GM12878 (cell line): Measurements from ENCODE around the gene FGFR1OP2. TPM values are rescaled to one million over a fixed set of nuclear protein-coding genes. Genes with fewer than 3 reads are reported as not detected.

Experiments used
- ATAC-seq: fragments of 200-7000 bp; cut with Tn5 transposase; 3 replicates; pipeline ENCODE4 v1.9.1; 2020; ENCODE audit warnings: mild to moderate bottlenecking, moderate library complexity
- BruUV-seq: library from RNA; stranded (reverse); fragments of 400-500 nt; replicated peaks from 2 replicates; lab custom pipeline; 2021; lab: Mats Ljungman, UMichigan
- CTCF ChIA-PET: fragments of 300-600 bp; sonication (Branson Sonifier 250); formaldehyde crosslinking; extraction: SDS; loops from one replicate; lab custom pipeline; 2021; ENCODE audit warnings: inconsistent platforms; lab: Yijun Ruan, JAX
- POLR2A ChIA-PET: fragments of 350-600 bp; formaldehyde crosslinking; extraction: SDS; loops from one replicate; lab custom pipeline; 2021; ENCODE audit warnings: inconsistent platforms; lab: Charles Lee
- RAD21 ChIA-PET: fragments of 300-600 bp; sonication (Branson Sonifier 250); formaldehyde crosslinking; loops from one replicate; lab custom pipeline; 2023; ENCODE audit warnings: antibody characterized with exemption; ENCODE audit not compliant: unreplicated experiment; lab: Charles Lee
- SMC1A ChIA-PET: fragments of 300-600 bp; sonication (Branson Sonifier 250); formaldehyde crosslinking; loops from one replicate; lab custom pipeline; 2023; ENCODE audit not compliant: unreplicated experiment, uncharacterized antibody; lab: Charles Lee
- DNase-seq: peaks from one replicate; pipeline ENCODE4 v3.0.0-alpha.2; 2011; ENCODE audit warnings: low read depth, low spot score
- FAIRE-seq: peaks from 3 replicates; lab custom pipeline; 2011; peaks lifted over from hg19 to GRCh38; lab: Jason Lieb, UNC
- H2AFZ ChIP-seq: 2 replicates; pipeline ENCODE4 v1.6.0; 2011; ENCODE audit warnings: low read depth, low read length, control low read depth; ENCODE audit not compliant: control insufficient read depth
- H3K27ac ChIP-seq: 2 replicates; pipeline ENCODE4 v1.5.1; 2011; ENCODE audit warnings: control low read depth; ENCODE audit not compliant: control insufficient read depth, insufficient read depth
- H3K27me3 ChIP-seq, 2 experiments: replicated peaks in 1 of 2; 2 replicates each; pipeline versions ENCODE4 v1.6.0 to v1.6.1; 2011; ENCODE audit warnings: low read length in 1 of 2; ENCODE audit not compliant: control insufficient read depth in 2 of 2, insufficient read depth in 2 of 2
- H3K36me3 ChIP-seq, 2 experiments: 2 replicates each; pipeline ENCODE4 v1.5.1; 2011; ENCODE audit warnings: low read length in 1 of 2; ENCODE audit not compliant: control insufficient read depth in 2 of 2, insufficient read depth in 2 of 2
- H3K4me1 ChIP-seq: 2 replicates; pipeline ENCODE4 v1.6.1; 2011; ENCODE audit warnings: mild to moderate bottlenecking, low read length, moderate library complexity, mixed read lengths; ENCODE audit not compliant: control insufficient read depth, insufficient read depth
- H3K4me2 ChIP-seq: 2 replicates; pipeline ENCODE4 v1.6.0; 2011; ENCODE audit warnings: control low read depth; ENCODE audit not compliant: control insufficient read depth, insufficient read depth
- H3K4me3 ChIP-seq: fragments of 200-600 bp; sonication (generic); 2 replicates; pipeline ENCODE4 v1.5.1; 2016
- H3K79me2 ChIP-seq: 2 replicates; pipeline ENCODE4 v1.6.0; 2011; ENCODE audit warnings: low read length; ENCODE audit not compliant: control insufficient read depth, insufficient read depth
- H3K9ac ChIP-seq: 2 replicates; pipeline ENCODE4 v1.8.0; 2011; ENCODE audit warnings: low read length, control low read depth, mixed read lengths; ENCODE audit not compliant: control insufficient read depth, insufficient read depth
- H3K9me3 ChIP-seq: replicated peaks from 3 replicates; pipeline ENCODE4 v1.5.1; 2011; ENCODE audit warnings: mild to moderate bottlenecking, low read length; ENCODE audit not compliant: control insufficient read depth, insufficient read depth
- H4K20me1 ChIP-seq: 2 replicates; pipeline ENCODE4 v1.6.0; 2011; ENCODE audit not compliant: control insufficient read depth, insufficient read depth
- FOS ChIP-seq: IDR thresholded peaks from 3 replicates; pipeline ENCODE4 v1.6.1; 2011; ENCODE audit warnings: borderline replicate concordance; ENCODE audit not compliant: insufficient read length; ENCODE audit errors: extremely low read depth
- FOXK2 ChIP-seq: fragments of 450-650 bp; IDR thresholded peaks from 2 replicates; pipeline ENCODE4 v1.6.1; 2017; ENCODE audit warnings: mild to moderate bottlenecking, moderate library complexity
- NR2F1 ChIP-seq: fragments of 450-650 bp; conservative IDR thresholded peaks from 2 replicates; pipeline ENCODE4 v1.6.1; 2017; ENCODE audit warnings: mild to moderate bottlenecking
- WGBS: methylation state at CpG from one replicate; pipeline ENCODE4 v1.1.6; 2016; ENCODE audit warnings: low lambda C conversion rate; ENCODE audit not compliant: insufficient replicate concordance, insufficient coverage; ENCODE audit errors: missing lambda C conversion rate; 5-methylcytosine and 5-hydroxymethylcytosine counted together
- in situ Hi-C: fragments of 300-500 bp; cut with MboI; formaldehyde crosslinking; loops from 9 replicates; pipeline ENCODE4 v1.14.3; 2018; ENCODE audit warnings: mixed read lengths
- intact Hi-C: fragments of 100-400 bp; cut with micrococcal nuclease; formaldehyde crosslinking; loops from one replicate; pipeline ENCODE4 v1.14.2; 2022; ENCODE audit not compliant: unreplicated experiment
- polyA plus RNA-seq, 11 experiments: library from polyadenylated mRNA; depleted of rRNA in 4 of 11; unstranded in 6 of 11; stranded (reverse) in 5 of 11; fragments of >200 nt; fragmentation: Nextera tagmentation in 4 of 11; fragmentation: Illumina TruSeq in 1 of 11; extraction: Ambion mirVana in 4 of 11; extraction: Trizol in 1 of 11; gene quantifications; 1 replicate in 1 of 11; 2 replicates in 10 of 11; pipeline versions ENCODE4 v1.2.1 to v1.2.3, GENCODE V29; 2011 to 2016; ENCODE audit warnings: inconsistent platforms in 2 of 11, missing spikeins in 2 of 11, low read depth in 1 of 11
- total RNA-seq, 4 experiments: library from RNA; depleted of rRNA in 3 of 4; stranded (reverse); fragments of >200 nt in 3 of 4; fragmentation: Illumina TruSeq in 1 of 4; extraction: Trizol in 1 of 4; gene quantifications; 2 replicates each; pipeline versions ENCODE4 v1.2.1 to v1.2.3, GENCODE V29; 2013 to 2021
- TF ChIP-seq, protein P1 (sequence below): fragments of 450-650 bp; IDR thresholded peaks from 2 replicates; pipeline ENCODE4 v1.6.1; 2018; ENCODE audit warnings: borderline replicate concordance, mild to moderate bottlenecking; ENCODE audit not compliant: partially characterized antibody

The FGFR1OP2 gene
- total and polyA plus RNA-seq, 10 of the 15 experiments (the other 5 are each of a cell fraction or from before 2014, with no cell fraction given), result 28.5 to 59.1 (median 38.3) TPM

DNA sequence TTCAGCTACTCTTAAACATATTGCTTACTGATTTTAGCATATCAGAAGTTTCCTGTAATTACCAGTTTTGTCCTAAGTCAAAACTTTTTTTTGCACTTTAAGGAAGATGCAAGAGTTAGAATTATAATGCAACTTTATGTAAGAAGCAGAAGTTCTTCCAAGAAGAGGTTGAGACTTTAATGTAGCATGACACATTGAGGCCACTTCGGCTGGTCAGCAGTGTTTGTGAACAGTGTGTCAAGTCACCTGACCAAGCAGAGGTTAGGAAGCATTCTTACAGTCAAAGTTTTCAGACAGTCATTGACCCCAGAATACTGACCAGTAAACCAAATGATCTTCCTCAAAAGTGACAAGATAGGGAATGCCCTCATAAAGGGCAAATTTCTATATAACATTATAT lies 15.2 kb downstream of the FGFR1OP2 start:
- intact Hi-C loops, result no loop called here
- no peaks in the 10 kb centered on the region for H3K27me3 ChIP-seq
- peaks cover 9% of the 10 kb centered on the region for H3K9me3 ChIP-seq
- in situ Hi-C loops, result no loop called here
- H2AFZ ChIP-seq, result no peak overlapping the region
- ChIA-PET SMC1A (interaction anchor here (0.6 to 5.5 kb wide), 4 partner anchors 11 to 63 kb away, joined by 3 to 28 read pairs (median 6); no protein-coding TSS in a partner anchor), RAD21 (interaction anchor here (0.7 kb wide), 1 partner anchor 69 kb away, joined by 4 read pairs; no protein-coding TSS in a partner anchor), CTCF (interaction anchor here (0.6 to 1.2 kb wide), 2 partner anchors 54 to 834 kb away, joined by 3 read pairs; no protein-coding TSS in a partner anchor), POLR2A (interaction anchor here (0.7 to 1.9 kb wide), 3 partner anchors 11 to 269 kb away, joined by 3 to 8 read pairs (median 5); no protein-coding TSS in a partner anchor)
- H3K79me2 ChIP-seq, result peaks cover 38% of the 10 kb centered on the region
- no peak for FAIRE-seq
- BruUV-seq, result no TSS peak
- no peak overlapping the region for H3K4me2 ChIP-seq
- TF ChIP-seq FOXK2 (no peak), NR2F1 (no peak), FOS (no peak)
- TF ChIP-seq, protein P1, sequence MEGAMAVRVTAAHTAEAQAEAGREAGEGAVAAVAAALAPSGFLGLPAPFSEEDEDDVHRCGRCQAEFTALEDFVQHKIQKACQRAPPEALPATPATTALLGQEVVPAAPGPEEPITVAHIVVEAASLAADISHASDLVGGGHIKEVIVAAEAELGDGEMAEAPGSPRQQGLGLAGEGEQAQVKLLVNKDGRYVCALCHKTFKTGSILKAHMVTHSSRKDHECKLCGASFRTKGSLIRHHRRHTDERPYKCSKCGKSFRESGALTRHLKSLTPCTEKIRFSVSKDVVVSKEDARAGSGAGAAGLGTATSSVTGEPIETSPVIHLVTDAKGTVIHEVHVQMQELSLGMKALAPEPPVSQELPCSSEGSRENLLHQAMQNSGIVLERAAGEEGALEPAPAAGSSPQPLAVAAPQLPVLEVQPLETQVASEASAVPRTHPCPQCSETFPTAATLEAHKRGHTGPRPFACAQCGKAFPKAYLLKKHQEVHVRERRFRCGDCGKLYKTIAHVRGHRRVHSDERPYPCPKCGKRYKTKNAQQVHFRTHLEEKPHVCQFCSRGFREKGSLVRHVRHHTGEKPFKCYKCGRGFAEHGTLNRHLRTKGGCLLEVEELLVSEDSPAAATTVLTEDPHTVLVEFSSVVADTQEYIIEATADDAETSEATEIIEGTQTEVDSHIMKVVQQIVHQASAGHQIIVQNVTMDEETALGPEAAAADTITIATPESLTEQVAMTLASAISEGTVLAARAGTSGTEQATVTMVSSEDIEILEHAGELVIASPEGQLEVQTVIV, result no peak
- 100% methylated on average over 1 of the region's 1 CpG for WGBS
- DNase-seq, result no peak
- no peak overlapping the region for H3K27ac ChIP-seq
- ATAC-seq, result peak; percentile 46
- H3K4me3 ChIP-seq, result no peak overlapping the region
- no peaks in the 10 kb centered on the region for H4K20me1 ChIP-seq
- H3K4me1 ChIP-seq, result no peaks in the 10 kb centered on the region
- no peak overlapping the region for H3K9ac ChIP-seq
- peaks cover 3 to 18% of the 10 kb centered on the region in 2 experiments; a peak in 2 of 4 replicates for H3K36me3 ChIP-seq
